Right ventricle myocardium inferior (tissue), 1 donor: ENCODE measurements around the gene ERVMER34-1. TPM values are rescaled to one million over a fixed set of nuclear protein-coding genes. Genes with fewer than 3 reads are reported as not detected.

Experiments
- ATAC-seq: fragments of 200-7000 bp; cut with Tn5 transposase; one replicate; pipeline ENCODE4 v1.9.1; 2020; ENCODE audit warnings: mild to moderate bottlenecking, moderate library complexity
- DNase-seq: peaks from one replicate; pipeline ENCODE4 v3.0.0; 2021; ENCODE audit errors: missing footprints
- intact Hi-C: fragments of 100-400 bp; cut with DNase I; formaldehyde crosslinking; loops from one replicate; pipeline ENCODE4 v1.11.0; 2022
- long read RNA-seq: library from polyadenylated mRNA; unstranded; transcript quantifications from one replicate; pipeline ENCODE4 v2.0.0, GENCODE V29; 2021
- total RNA-seq: library from RNA; stranded (reverse); fragmentation: NEBNext Ultra II Directional; extraction: Animal tissue kit (Norgen Biotek cat#: 25700); gene quantifications from one replicate; pipeline ENCODE4 v1.2.1, GENCODE V29; 2021
- donor health status: DM: no; HTN: yes; CAD: no; lungs with severe emphysema.

The ERVMER34-1 gene
- total RNA-seq: 5.3 TPM
- long read RNA-seq: 0 reads

GRCh38 chr4:52750819-52751486, at the start of gene ERVMER34-1:
TSS of gene ERVMER34-1 (minus strand) at chr4:52751425. CDS start at chr4:52745520, 5,905 bp downstream.
- DNase-seq: peak; percentile 75
- intact Hi-C loops: loop anchor here (2.0 kb wide), 1 partner anchor 118 kb away; no protein-coding TSS in a partner anchor
- peak; percentile 67 for ATAC-seq

DNA sequence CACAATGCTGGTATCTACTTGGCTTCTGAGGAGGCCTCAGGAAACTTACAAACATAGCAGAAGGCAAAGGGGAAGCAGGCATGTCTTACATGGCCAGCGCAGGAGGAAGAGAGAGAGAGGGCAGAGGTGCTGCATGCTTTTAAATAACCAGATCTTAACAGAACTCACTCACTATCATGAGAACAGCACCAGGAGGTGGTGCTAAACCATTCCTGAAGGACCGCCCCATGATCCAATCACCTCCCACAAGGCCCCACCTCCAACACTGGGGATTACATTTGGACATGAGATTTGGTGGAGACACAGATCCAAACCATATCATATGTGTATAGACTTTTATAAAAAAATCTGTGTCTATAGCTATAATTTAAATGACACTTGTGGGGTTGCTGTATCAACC, 48.6 kb upstream of the ERVMER34-1 start:
- no peak for DNase-seq
- no peak for ATAC-seq
- intact Hi-C loops: no loop called here

DNA sequence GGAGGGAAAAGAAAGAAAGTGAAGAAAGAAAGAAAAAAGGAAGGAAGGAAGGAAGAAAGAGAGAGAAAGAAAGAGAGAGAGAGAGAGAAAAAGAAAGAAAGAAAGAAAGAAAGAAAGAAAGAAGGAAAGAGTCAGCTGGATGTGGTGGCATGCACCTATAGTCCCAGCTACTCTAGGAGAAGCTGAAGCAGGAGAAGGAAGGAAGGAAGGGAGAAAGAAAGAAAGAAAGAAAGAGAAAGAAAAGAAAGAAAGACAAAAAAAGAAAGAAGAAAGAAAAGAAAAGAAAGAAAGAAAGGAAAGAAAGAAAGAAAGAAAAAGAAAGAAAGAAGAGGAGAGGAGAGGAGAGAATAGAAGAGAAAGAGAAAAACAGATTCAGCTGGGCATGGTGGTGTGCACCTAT, 44.3 kb upstream of the ERVMER34-1 start:
- DNase-seq: no peak
- ATAC-seq: no peak
- intact Hi-C loops: no loop called here

- ATAC-seq: no peak
- intact Hi-C loops: no loop called here
- no peak for DNase-seq
These were observed 40.7 kb upstream of the ERVMER34-1 start for GRCh38 chr4:52791936-52792335.

DNA sequence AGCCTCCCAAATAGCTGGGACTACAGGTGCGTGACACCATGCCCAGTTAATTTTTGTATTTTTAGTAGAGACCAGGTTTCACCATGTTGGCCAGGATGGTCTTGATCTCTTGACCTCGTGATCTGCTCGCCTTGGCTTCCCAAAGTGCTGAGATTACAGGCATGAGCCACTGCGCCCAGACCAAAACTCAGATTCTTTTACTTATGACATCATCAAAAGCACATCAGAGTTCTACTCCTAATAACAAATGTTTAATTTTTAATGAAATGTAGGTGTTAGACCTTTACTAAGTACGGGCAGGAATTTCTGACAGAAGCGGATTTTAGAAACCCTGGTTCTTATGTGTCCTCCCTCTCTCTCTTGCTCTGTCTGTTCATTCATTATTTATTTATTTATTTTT, 38.5 kb upstream of the ERVMER34-1 start:
- ATAC-seq (no peak), DNase-seq (no peak)
- intact Hi-C loops: no loop called here

GRCh38 chr4:52788806-52789205, 37.6 kb upstream of the ERVMER34-1 start:
- intact Hi-C loops: no loop called here
- ATAC-seq (no peak), DNase-seq (no peak)

DNA sequence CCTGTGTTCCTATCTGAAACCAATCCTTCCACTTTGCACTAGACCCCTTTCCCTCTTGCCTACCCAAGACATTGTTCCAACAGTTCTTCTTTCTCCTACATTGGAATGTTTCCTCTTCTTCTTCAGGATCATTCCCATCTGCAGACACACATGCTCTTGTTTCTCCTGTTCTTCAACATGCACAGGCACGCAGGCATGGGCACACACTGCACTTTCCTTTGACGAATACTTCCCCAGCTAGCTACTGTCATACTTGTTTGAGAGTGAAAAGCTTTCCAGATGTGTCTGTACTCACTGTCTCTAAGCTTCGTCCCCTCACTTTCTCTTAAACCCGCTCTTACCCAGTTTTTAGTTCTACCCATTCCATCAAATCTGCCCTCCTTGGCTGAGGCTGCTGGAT, 31.8 kb upstream of the ERVMER34-1 start:
- no peak for ATAC-seq
- no peak for DNase-seq
- intact Hi-C loops: no loop called here

- intact Hi-C loops: no loop called here
These were observed 29.6 kb upstream of the ERVMER34-1 start for GRCh38 chr4:52780617-52781354.

GRCh38 chr4:52780206-52780605, 29.0 kb upstream of the ERVMER34-1 start:
- peak; percentile 77 for ATAC-seq
- intact Hi-C loops: no loop called here
- no peak for DNase-seq

More at GRCh38 chr4:52780617-52781354, 29.6 kb upstream of the ERVMER34-1 start:
- DNase-seq (no peak), ATAC-seq (no peak)

- intact Hi-C loops: no loop called here
- DNase-seq: no peak
- ATAC-seq: no peak
These were observed 9.0 kb upstream of the ERVMER34-1 start for GRCh38 chr4:52760256-52760655.

DNA sequence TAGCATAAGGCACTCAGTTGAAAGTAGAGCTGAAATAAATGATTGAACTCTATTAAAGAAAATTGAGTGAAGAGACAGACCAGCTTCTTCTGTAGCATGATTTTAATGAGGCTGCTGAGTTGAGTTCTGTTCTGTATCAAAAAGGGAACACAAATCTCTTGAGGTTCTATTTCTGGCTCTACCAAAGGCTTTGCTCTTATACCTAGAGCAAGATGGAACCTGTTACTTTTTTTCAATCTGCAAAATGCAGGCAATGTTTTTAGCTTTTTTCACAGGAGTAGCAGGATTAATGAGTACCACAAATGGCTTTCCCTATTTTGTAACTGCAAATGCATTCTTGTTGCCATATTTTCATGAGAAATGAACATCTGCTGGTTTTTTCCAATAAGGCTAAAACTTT, 4.2 kb upstream of the ERVMER34-1 start:
- ATAC-seq: no peak

GRCh38 chr4:52752936-52753335, 1.7 kb upstream of the ERVMER34-1 start:
- intact Hi-C loops: no loop called here
- ATAC-seq: no peak
- no peak for DNase-seq

More for the DNA sequence above, 4.2 kb upstream of the ERVMER34-1 start:
- DNase-seq: no peak
- intact Hi-C loops: no loop called here

GRCh38 chr4:52751487-52751911, 274 bp upstream of the ERVMER34-1 start:
- DNase-seq (peak; percentile 80), ATAC-seq (peak; percentile 87)
- intact Hi-C loops: loop anchor here (2.0 kb wide), 1 partner anchor 117 kb away; no protein-coding TSS in a partner anchor

DNA sequence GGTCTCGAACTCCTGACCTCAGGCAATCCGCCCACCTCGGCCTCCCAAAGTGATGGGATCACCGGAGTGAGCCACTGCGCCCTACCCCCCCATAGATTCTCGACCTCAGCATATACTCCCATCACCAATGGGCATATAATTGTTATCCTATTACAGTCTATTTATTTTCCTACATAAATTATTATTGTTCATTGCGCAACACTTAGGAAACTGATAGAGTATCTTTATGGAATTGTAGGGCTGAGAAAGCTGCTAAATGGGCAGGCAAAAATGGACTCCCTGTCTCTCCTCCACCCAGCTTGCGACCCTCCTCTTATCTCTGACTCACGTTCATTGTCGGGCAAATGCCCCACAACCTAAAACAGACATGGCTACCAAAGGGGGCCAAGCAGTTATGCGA, 1.0 kb downstream of the ERVMER34-1 start:
- intact Hi-C loops: loop anchor here (2.0 kb wide), 1 partner anchor 119 kb away; no protein-coding TSS in a partner anchor
- no peak for DNase-seq
- ATAC-seq: no peak

- ATAC-seq: no peak
- intact Hi-C loops: no loop called here
- no peak for DNase-seq
These were observed 2.8 kb downstream of the ERVMER34-1 start for GRCh38 chr4:52748432-52748831.

DNA sequence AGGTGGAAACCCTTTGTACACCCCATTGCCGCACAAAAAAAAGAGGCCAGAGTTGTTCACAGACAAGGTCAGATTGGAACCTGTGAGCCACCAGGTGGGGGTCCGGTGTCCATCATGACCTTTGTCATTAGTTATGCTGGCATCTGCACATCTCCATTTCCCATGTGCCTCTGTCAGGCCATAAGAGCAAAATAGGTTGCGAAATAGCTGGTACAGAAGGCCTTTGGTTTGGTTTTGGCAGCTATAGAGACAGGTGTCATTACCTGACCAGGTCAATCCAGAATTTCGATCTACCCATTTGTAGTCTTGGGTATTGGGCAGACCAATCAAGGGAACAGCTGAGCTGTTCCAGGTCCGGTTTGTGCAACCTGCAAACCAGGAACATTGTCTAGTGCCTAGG, 6.6 kb downstream of the ERVMER34-1 start:
- intact Hi-C loops: no loop called here
- no peak for DNase-seq
- ATAC-seq: no peak

- intact Hi-C loops: no loop called here
- ATAC-seq (no peak), DNase-seq (no peak)
These were observed 7.7 kb downstream of the ERVMER34-1 start for GRCh38 chr4:52743444-52744019.

DNA sequence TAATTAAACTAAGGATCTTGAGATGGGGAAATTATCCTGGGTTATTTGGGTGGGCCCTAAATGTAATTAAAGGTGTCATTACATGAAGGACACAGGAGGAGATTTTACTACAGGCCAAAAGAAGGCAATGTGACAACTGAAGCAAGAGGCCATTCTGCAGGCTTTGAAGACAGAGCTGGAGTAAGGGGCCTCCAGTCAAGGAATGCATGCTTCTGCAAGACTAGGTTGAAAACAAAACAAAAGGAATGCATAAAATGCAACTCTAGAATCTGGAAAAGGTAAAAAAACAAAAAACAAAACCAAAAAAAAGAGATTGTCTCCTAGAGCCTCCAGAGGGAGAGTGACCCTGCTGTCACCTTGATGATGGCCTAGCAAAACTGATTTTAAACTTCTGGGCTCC, 21.6 kb downstream of the ERVMER34-1 start:
- no peak for DNase-seq
- no peak for ATAC-seq
- intact Hi-C loops: no loop called here

- DNase-seq (no peak), ATAC-seq (no peak)
- intact Hi-C loops: no loop called here
These were observed 22.5 kb downstream of the ERVMER34-1 start for GRCh38 chr4:52728691-52729240.
